GDM1 (cell line): ENCODE data around the gene TNFRSF4.
A peak's percentile ranks its signal among the peaks of the same experiment; 100 is the strongest.

ENCODE experiments used
- DNase-seq: peaks from one replicate; lab custom pipeline; 2025; lab: John Stamatoyannopoulos, UW

TNFRSF4 gene

GRCh38 chr1:1217621-1218523 is 3.9 kb upstream of the TNFRSF4 start:
- DNase-seq: no peak

- DNase-seq: no peak
Measured at GRCh38 chr1:1216770-1217620, 3.0 kb upstream of the TNFRSF4 start.

GRCh38 chr1:1215881-1216605 is 2.1 kb upstream of the TNFRSF4 start:
- DNase-seq: no peak

GRCh38 chr1:1215080-1215676 is 1.2 kb upstream of the TNFRSF4 start:
- DNase-seq: no peak

GRCh38 chr1:1212780-1213344 is 1.1 kb downstream of the TNFRSF4 start:
- DNase-seq: no peak

- DNase-seq: no peak
Measured at GRCh38 chr1:1211541-1212441, 2.2 kb downstream of the TNFRSF4 start.

- no peak for DNase-seq
Measured at GRCh38 chr1:1210726-1211540, 3.0 kb downstream of the TNFRSF4 start.

- DNase-seq: peak; percentile 25
Measured at GRCh38 chr1:1208713-1209433, 5.1 kb downstream of the TNFRSF4 start.

- DNase-seq: no peak
Measured at GRCh38 chr1:1207571-1207892, 6.4 kb downstream of the TNFRSF4 start.

- no peak for DNase-seq
Measured at GRCh38 chr1:1206966-1207531, 6.9 kb downstream of the TNFRSF4 start.

- DNase-seq: no peak
Measured at GRCh38 chr1:1206376-1206965, 7.5 kb downstream of the TNFRSF4 start, which contains the start of gene TNFRSF18. TSS of gene TNFRSF18 (minus strand) at chr1:1206592. CDS start at chr1:1206571, 21 bp downstream.

- DNase-seq: no peak
Measured at GRCh38 chr1:1205769-1206375, 8.1 kb downstream of the TNFRSF4 start.

- no peak for DNase-seq
Measured at GRCh38 chr1:1204998-1205768, 8.8 kb downstream of the TNFRSF4 start.

- DNase-seq: no peak
Measured at GRCh38 chr1:1204425-1204920, 9.5 kb downstream of the TNFRSF4 start.

- DNase-seq: no peak
Measured at GRCh38 chr1:1203561-1204424, 10.2 kb downstream of the TNFRSF4 start.
